Stimulated activated CD8-positive, alpha-beta memory T cell treated with anti-CD3 and anti-CD28 coated beads, Interleukin-7, amount 100 ng/mL, for 48 hours (primary cell): Measurements from ENCODE around the gene DALRD3.
A peak's percentile ranks its signal among the peaks of the same experiment; 100 is the strongest.

Experiments used
- DNase-seq, 2 donors: peaks; one replicate each; pipeline ENCODE4 v3.0.0-alpha.2; 2020; ENCODE audit warnings: low read depth in 1 of 2; ENCODE audit errors: extremely low read depth in 1 of 2

The DALRD3 gene

GRCh38 chr3:49006408-49007067, 11.8 kb downstream of the DALRD3 start:
- no peak for DNase-seq

- DNase-seq = no peak
These were observed 12.4 kb downstream of the DALRD3 start for GRCh38 chr3:49005998-49006397.

GRCh38 chr3:49005303-49005680, 13.1 kb downstream of the DALRD3 start:
- no peak for DNase-seq

GRCh38 chr3:49004352-49005302, 13.8 kb downstream of the DALRD3 start:
- DNase-seq = no peak

- no peak for DNase-seq
These were observed 17.2 kb downstream of the DALRD3 start for GRCh38 chr3:49001155-49001554.

- no peak for DNase-seq
These were observed 19.1 kb downstream of the DALRD3 start for GRCh38 chr3:48999085-48999858.

- DNase-seq = no peak
These were observed 20.4 kb downstream of the DALRD3 start for GRCh38 chr3:48997714-48998637.

- no peak for DNase-seq
These were observed 21.2 kb downstream of the DALRD3 start for GRCh38 chr3:48997102-48997635.

- no peak for DNase-seq
These were observed 21.7 kb downstream of the DALRD3 start for GRCh38 chr3:48996640-48997039.

GRCh38 chr3:48993834-48994233, 24.5 kb downstream of the DALRD3 start:
- no peak for DNase-seq

- no peak for DNase-seq
These were observed 26.4 kb downstream of the DALRD3 start for GRCh38 chr3:48991851-48992545.

- DNase-seq = no peak
These were observed 27.5 kb downstream of the DALRD3 start for GRCh38 chr3:48990636-48991469.

- DNase-seq = peak; percentile 74 to 81
These were observed 28.4 kb downstream of the DALRD3 start, which contains the start of gene P4HTM for GRCh38 chr3:48989796-48990635. Gene P4HTM, plus strand, starts transcription at chr3:48990241. Its CDS starts 16 bp downstream, at chr3:48990257.

- DNase-seq = no peak
These were observed 29.1 kb downstream of the DALRD3 start for GRCh38 chr3:48989126-48989795.

- no peak for DNase-seq
These were observed 32.5 kb downstream of the DALRD3 start for GRCh38 chr3:48985831-48986376.

GRCh38 chr3:48984663-48985062, 33.7 kb downstream of the DALRD3 start:
- DNase-seq = no peak

GRCh38 chr3:48983096-48983495, 35.3 kb downstream of the DALRD3 start:
- no peak for DNase-seq
